B cell (primary cell): ENCODE data around the gene COASY. TPM values are rescaled to one million over a fixed set of nuclear protein-coding genes. Genes with fewer than 3 reads are reported as not detected.

Experiments
- polyA plus RNA-seq: library from polyadenylated mRNA; depleted of rRNA; stranded (reverse); fragments of >200 nt; gene quantifications from 2 replicates; pipeline ENCODE4 v1.2.3, GENCODE V29; 2012
- total RNA-seq, 2 donors: library from RNA; stranded (reverse); fragments of 120-200 nt in 1 of 2; gene quantifications; 1 replicate in 1 of 2; 2 replicates in 1 of 2; pipeline versions ENCODE4 v1.2.3 to v1.2.4, GENCODE V29; 2013 to 2022

Gene COASY
- total and polyA plus RNA-seq, 2 donors (not counting 1 experiment from before 2014, with no cell fraction given): 76.6 to 82.3 TPM

Other genes starting within 250 kb of the COASY start
- 140 and 151 TPM in 2 replicates for gene STAT3, start 173.7 kb upstream of the COASY start, total RNA-seq
- gene STAT3, start 173.7 kb upstream of the COASY start, polyA plus RNA-seq: 50.1 and 53.4 TPM in 2 replicates
- not detected in 2 replicates for gene CAVIN1, start 138.9 kb upstream of the COASY start, total RNA-seq
- not detected in 2 replicates for gene CAVIN1, start 138.9 kb upstream of the COASY start, polyA plus RNA-seq
- gene ATP6V0A1, start 103.3 kb upstream of the COASY start, total RNA-seq: 59.1 and 65.0 TPM in 2 replicates
- 90.9 and 108 TPM in 2 replicates for gene ATP6V0A1, start 103.3 kb upstream of the COASY start, polyA plus RNA-seq
- 44.8 and 47.1 TPM in 2 replicates for gene NAGLU, start 25.9 kb upstream of the COASY start, total RNA-seq
- 43.4 and 52.4 TPM in 2 replicates for gene NAGLU, start 25.9 kb upstream of the COASY start, polyA plus RNA-seq
- gene HSD17B1, start 9.2 kb upstream of the COASY start, total RNA-seq: 2.0 and 3.3 TPM in 2 replicates
- 1.3 and 1.5 TPM in 2 replicates for gene HSD17B1, start 9.2 kb upstream of the COASY start, polyA plus RNA-seq
- gene MLX, start 5.0 kb downstream of the COASY start, total RNA-seq: 66.6 and 71.5 TPM in 2 replicates
- 57.3 and 62.4 TPM in 2 replicates for gene MLX, start 5.0 kb downstream of the COASY start, polyA plus RNA-seq
- 7.9 and 10.4 TPM in 2 replicates for gene PSMC3IP, start 15.6 kb downstream of the COASY start, total RNA-seq
- gene PSMC3IP, start 15.6 kb downstream of the COASY start, polyA plus RNA-seq: 2.8 and 3.2 TPM in 2 replicates
- gene RETREG3, start 47.2 kb downstream of the COASY start, total RNA-seq: 103 and 108 TPM in 2 replicates
- gene RETREG3, start 47.2 kb downstream of the COASY start, polyA plus RNA-seq: 43.1 and 44.1 TPM in 2 replicates
- 15.7 and 17.2 TPM in 2 replicates for gene TUBG1, start 47.5 kb downstream of the COASY start, total RNA-seq
- 12.3 and 19.5 TPM in 2 replicates for gene TUBG1, start 47.5 kb downstream of the COASY start, polyA plus RNA-seq
- gene TUBG2, start 97.1 kb downstream of the COASY start, total RNA-seq: 18.3 and 19.0 TPM in 2 replicates
- gene TUBG2, start 97.1 kb downstream of the COASY start, polyA plus RNA-seq: 11.9 and 16.7 TPM in 2 replicates
- gene PLEKHH3, start 114.8 kb downstream of the COASY start, total RNA-seq: 0.44 and 0.97 TPM in 2 replicates
- gene PLEKHH3, start 114.8 kb downstream of the COASY start, polyA plus RNA-seq: 0.67 and 1.4 TPM in 2 replicates
- 0.49 and 0.80 TPM in 2 replicates for gene CCR10, start 119.7 kb downstream of the COASY start, total RNA-seq
- gene CCR10, start 119.7 kb downstream of the COASY start, polyA plus RNA-seq: 1.8 and 2.7 TPM in 2 replicates
- 4.7 and 6.7 TPM in 2 replicates for gene CNTNAP1, start 120.4 kb downstream of the COASY start, total RNA-seq
- 3.5 and 4.9 TPM in 2 replicates for gene CNTNAP1, start 120.4 kb downstream of the COASY start, polyA plus RNA-seq
- 169 and 180 TPM in 2 replicates for gene EZH1, start 182.9 kb downstream of the COASY start, total RNA-seq
- 115 and 195 TPM in 2 replicates for gene EZH1, start 182.9 kb downstream of the COASY start, polyA plus RNA-seq
- not detected in 2 replicates for gene RAMP2, start 199.1 kb downstream of the COASY start, total RNA-seq
- not detected in 2 replicates for gene RAMP2, start 199.1 kb downstream of the COASY start, polyA plus RNA-seq
- gene VPS25, start 211.3 kb downstream of the COASY start, total RNA-seq: 38.7 and 38.8 TPM in 2 replicates
- 30.6 and 40.5 TPM in 2 replicates for gene VPS25, start 211.3 kb downstream of the COASY start, polyA plus RNA-seq
- gene WNK4, start 218.5 kb downstream of the COASY start, total RNA-seq: 0.12 and 0.44 TPM in 2 replicates
- 0.03 and 0.06 TPM in 2 replicates for gene WNK4, start 218.5 kb downstream of the COASY start, polyA plus RNA-seq
- 31.9 and 32.1 TPM in 2 replicates for gene COA3, start 236.6 kb downstream of the COASY start, total RNA-seq
- gene COA3, start 236.6 kb downstream of the COASY start, polyA plus RNA-seq: 7.5 and 18.5 TPM in 2 replicates
- not detected in 2 replicates for gene CNTD1, start 236.7 kb downstream of the COASY start, total RNA-seq
- gene CNTD1, start 236.7 kb downstream of the COASY start, polyA plus RNA-seq: not detected in 2 replicates